H54 (cell line): ENCODE data around the gene OR5AS1.
"Not testable (repeated sequence)": the region's sequence is repeated elsewhere in the genome, so short reads cannot be mapped to it uniquely, and the experiment has no call there.

Experiments used
- DNase-seq: peaks from one replicate; pipeline ENCODE4 v3.0.0; 2011; ENCODE audit warnings: low spot score, mixed read lengths; ENCODE audit not compliant: insufficient read length
- FAIRE-seq: peaks from 3 replicates; lab custom pipeline; 2011; peaks lifted over from hg19 to GRCh38; lab: Jason Lieb, UNC
- POLR2A ChIP-seq: IDR thresholded peaks from 2 replicates; pipeline ENCODE4 v1.6.1; 2011; ENCODE audit warnings: low read depth, mild to moderate bottlenecking, low read length

OR5AS1 gene

GRCh38 chr11:56027354-56027753, at the start of gene OR5AS1:
TSS of gene OR5AS1 (plus strand) at chr11:56027654. CDS start at chr11:56030419, 2,765 bp downstream.
- no peak for FAIRE-seq
- no peak for DNase-seq
- TF ChIP-seq POLR2A = no peak

DNA sequence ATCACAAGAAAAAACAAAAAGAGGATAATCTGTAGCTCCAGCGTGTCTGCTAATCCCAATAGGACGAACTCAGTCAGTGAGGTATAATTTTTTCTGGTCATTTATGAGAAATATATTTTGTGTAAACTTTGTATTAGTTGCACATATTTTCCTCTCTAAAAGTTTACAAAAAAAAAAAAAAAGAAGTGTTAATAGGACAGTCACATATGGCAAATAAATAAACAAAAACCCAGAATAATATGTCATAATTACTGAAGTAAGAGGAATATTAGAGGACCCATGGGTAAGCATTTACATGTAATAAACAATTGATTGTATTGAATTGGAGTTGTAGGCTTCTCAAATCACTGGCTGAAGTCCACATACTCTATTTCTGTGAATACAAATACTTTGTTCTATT, 32.9 kb upstream of the OR5AS1 start, which contains the start of gene OR5F1:
TSS of gene OR5F1 (minus strand) at position 101 of the 400 bp plus-strand sequence. CDS start at position 101, 0 bp downstream.
- no peak for FAIRE-seq
- TF ChIP-seq POLR2A = no peak

GRCh38 chr11:56010716-56011115, 16.7 kb upstream of the OR5AS1 start:
- no peak for DNase-seq
- no peak for TF ChIP-seq POLR2A
- FAIRE-seq = no peak

More for the DNA sequence above, 32.9 kb upstream of the OR5AS1 start, which contains the start of gene OR5F1:
- DNase-seq = no peak

GRCh38 chr11:56013805-56014204, 13.6 kb upstream of the OR5AS1 start:
- TF ChIP-seq POLR2A = no peak
- DNase-seq (no peak), FAIRE-seq (no peak)

GRCh38 chr11:56045538-56045937, 18.1 kb downstream of the OR5AS1 start:
- FAIRE-seq (no peak), DNase-seq (no peak)
- TF ChIP-seq POLR2A = no peak

DNA sequence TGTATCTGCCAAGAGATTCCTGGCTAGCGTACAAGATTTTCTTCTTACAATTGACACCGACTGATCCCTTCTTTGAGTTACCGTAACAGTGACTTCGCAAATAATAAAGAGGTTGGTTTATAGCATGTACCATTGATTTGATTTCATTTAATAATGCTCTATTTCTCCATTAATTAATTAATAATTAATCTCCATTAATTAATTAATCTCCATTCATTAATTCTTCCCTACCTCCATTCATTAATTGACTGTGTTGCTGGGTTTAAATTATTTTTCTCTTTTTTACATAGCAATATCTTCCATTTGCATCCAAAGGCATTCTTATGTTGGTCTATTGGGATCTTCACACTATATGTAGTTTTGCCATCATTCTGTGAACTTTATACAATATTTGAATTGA, 21.0 kb downstream of the OR5AS1 start:
- no peak for TF ChIP-seq POLR2A
- DNase-seq = no peak
- FAIRE-seq = no peak

DNA sequence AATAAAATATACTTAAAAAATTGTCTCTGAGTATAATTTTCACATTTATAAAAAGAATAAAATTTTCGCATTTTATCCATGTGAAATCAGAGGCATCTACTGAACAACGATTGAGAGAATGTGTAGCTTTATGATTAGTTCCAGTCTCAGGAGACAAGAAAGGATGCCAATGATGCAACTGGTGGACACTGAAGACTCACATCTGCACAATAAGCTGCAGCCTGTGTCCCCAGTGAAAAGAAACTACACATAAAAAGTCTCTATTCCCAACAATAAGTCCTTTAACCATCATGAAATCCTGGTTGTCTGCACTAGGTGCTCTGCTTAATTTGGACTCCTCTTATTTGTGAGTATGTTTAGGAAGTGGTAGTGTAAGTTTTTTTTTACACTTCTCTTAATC, 22.0 kb downstream of the OR5AS1 start:
- TF ChIP-seq POLR2A = no peak
- no peak for DNase-seq
- no peak for FAIRE-seq

DNA sequence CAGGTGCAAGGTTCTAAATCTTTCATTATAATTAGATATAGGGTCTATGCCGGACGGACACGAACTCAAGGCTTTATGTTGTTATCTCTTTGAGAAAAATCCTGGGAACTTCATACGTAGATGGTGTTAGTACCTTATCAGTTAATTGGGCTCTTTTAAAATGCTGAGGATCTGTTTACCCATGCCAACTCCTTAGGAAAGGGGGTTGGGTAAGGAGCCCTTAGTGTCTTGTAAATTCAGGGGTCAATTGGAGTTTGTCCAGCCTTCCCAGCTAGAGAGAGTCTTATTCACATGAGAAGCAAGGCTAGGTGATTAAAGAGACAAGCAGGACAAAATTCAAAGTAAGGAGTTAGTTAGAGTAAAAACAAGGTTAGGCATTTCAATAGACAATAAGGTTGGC, 28.9 kb downstream of the OR5AS1 start:
- DNase-seq, FAIRE-seq: not testable (repeated sequence)

DNA sequence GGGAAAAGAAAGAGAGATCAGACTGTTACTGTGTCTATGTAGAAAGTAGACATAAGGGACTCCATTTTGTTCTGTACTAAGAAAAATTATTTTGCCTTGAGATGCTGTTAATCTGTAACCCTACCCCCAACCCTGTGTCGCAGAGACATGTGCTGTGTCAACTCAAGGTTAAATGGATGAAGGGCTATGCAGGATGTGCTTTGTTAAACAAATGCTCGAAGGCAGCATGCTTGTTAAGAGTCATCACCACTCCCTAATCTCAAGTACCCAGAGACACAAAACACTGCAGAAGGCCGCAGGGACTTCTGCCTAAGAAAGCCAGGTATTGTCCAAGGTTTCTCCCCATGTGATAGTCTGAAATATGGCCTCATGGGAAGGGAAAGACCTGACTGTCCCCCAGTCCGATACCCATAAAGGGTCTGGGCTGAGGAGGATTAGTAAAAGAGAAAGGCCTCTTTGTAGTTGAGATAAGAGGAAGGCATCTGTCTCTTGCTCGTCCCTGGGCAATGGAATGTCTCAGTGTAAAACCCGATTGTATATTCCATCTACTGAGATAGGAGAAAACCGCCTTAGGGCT, 30.3 kb downstream of the OR5AS1 start:
- DNase-seq, FAIRE-seq: not testable (repeated sequence)

DNA sequence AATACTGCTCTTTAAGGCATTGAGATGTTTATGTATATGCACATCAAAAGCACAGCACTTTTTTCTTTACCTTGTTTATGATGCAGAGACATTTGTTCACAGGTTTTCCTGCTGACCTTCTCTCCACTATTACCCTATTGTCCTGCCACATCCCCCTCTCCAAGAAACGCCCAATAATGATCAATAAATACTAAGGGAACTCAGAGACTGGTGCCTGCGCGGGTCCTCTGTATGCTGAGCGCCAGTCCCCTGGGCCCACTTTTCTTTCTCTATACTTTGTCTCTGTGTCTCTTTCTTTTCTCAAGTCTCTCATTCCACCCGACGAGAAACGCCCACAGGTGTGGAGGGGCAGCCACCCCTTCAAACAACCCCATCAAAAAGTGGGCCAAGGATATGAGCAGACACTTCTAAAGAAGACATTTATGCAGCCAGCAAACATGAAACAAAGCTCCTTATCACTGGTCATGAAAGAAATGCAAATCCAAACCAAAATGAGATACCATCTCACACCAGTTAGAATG, 30.9 kb downstream of the OR5AS1 start:
- DNase-seq, FAIRE-seq: not testable (repeated sequence)

DNA sequence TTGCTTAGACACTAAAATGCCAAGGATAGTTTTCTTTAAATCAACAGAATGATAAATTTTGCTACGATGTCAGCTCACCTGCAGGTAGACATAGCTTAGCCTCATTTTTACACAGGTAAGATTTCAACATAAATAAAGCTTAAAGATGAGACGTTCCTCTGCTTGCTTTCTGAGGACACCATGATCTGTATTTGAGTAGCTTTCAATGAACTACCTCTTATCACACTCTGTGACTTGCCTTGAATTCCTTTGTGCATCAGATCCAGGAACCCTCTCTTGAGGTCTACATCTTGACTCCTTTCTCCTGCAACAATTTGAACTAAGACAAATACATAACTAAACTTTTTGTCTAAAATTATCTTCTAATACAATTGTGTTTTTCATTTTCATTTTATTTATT, 39.5 kb downstream of the OR5AS1 start:
- no peak for DNase-seq
- FAIRE-seq = no peak
- no peak for TF ChIP-seq POLR2A
